C4-2B (cell line): ENCODE measurements around the gene CEBPZOS.

Source experiments
- H3K27ac ChIP-seq: fragments of 450-650 bp; 2 replicates; pipeline ENCODE4 v1.5.1; 2017
- CTCF ChIP-seq: fragments of 450-650 bp; conservative IDR thresholded peaks from 2 replicates; pipeline ENCODE4 v1.5.1; 2017; ENCODE audit warnings: mild to moderate bottlenecking
- ZFX ChIP-seq: fragments of 450-650 bp; IDR thresholded peaks from 2 replicates; pipeline ENCODE4 v1.6.1; 2017

CEBPZOS gene

GRCh38 chr2:37164757-37165156 is 31.5 kb upstream of the CEBPZOS start:
- TF ChIP-seq CTCF (no peak), ZFX (no peak)
- no peak overlapping the region for H3K27ac ChIP-seq

GRCh38 chr2:37167636-37168180 is 28.6 kb upstream of the CEBPZOS start:
- no peak overlapping the region for H3K27ac ChIP-seq
- TF ChIP-seq ZFX = no peak
- TF ChIP-seq CTCF = no peak

GRCh38 chr2:37168217-37168981 is 27.9 kb upstream of the CEBPZOS start:
- no peak overlapping the region for H3K27ac ChIP-seq
- TF ChIP-seq CTCF (peak; percentile 86), ZFX (no peak)

GRCh38 chr2:37171624-37171950 is 24.7 kb upstream of the CEBPZOS start:
- no peak overlapping the region for H3K27ac ChIP-seq
- no peak for TF ChIP-seq ZFX
- no peak for TF ChIP-seq CTCF

GRCh38 chr2:37173741-37174140 is 22.6 kb upstream of the CEBPZOS start:
- no peak overlapping the region for H3K27ac ChIP-seq
- TF ChIP-seq CTCF (no peak), ZFX (no peak)

GRCh38 chr2:37180006-37180639 is 16.2 kb upstream of the CEBPZOS start:
- TF ChIP-seq ZFX = no peak
- no peak for TF ChIP-seq CTCF
- no peak overlapping the region for H3K27ac ChIP-seq

- H3K27ac ChIP-seq = no peak overlapping the region
- no peak for TF ChIP-seq ZFX
- no peak for TF ChIP-seq CTCF
Measured at GRCh38 chr2:37180640-37181039, 15.7 kb upstream of the CEBPZOS start.
